Type B pancreatic cell (in vitro differentiated cells): Measurements from ENCODE around the gene KMT2E. TPM values are rescaled to one million over a fixed set of nuclear protein-coding genes. Genes with fewer than 3 reads are reported as not detected.

Source experiments
- DNase-seq: peaks from one replicate; pipeline ENCODE4 v3.0.0; 2021; ENCODE audit warnings: mixed read lengths; ENCODE audit not compliant: unreplicated experiment; ENCODE audit errors: extremely low spot score
- H3K27ac Mint-ChIP-seq: 2 replicates; pipeline ENCODE4 v1.8.0; 2021; ENCODE audit warnings: mild to moderate bottlenecking, mixed read lengths
- H3K27me3 Mint-ChIP-seq: 2 replicates; pipeline ENCODE4 v1.8.0; 2021; ENCODE audit warnings: mixed read lengths
- H3K36me3 Mint-ChIP-seq: 2 replicates; pipeline ENCODE4 v1.8.0; 2021; ENCODE audit warnings: mixed read lengths
- H3K4me1 Mint-ChIP-seq: one replicate; pipeline ENCODE4 v1.8.0; 2021; ENCODE audit warnings: mixed read lengths; ENCODE audit not compliant: unreplicated experiment
- H3K4me3 Mint-ChIP-seq: 2 replicates; pipeline ENCODE4 v1.8.0; 2021; ENCODE audit warnings: mild to moderate bottlenecking, mixed read lengths
- H3K9me3 Mint-ChIP-seq: 2 replicates; pipeline ENCODE4 v1.8.0; 2021; ENCODE audit warnings: mixed read lengths
- total RNA-seq: library from RNA; stranded (reverse); gene quantifications from 2 replicates; pipeline ENCODE4 v1.2.1, GENCODE V29; 2021; ENCODE audit warnings: low replicate concordance
- TF ChIP-seq, protein P1 (sequence below): fragments of 200-600 bp; sonication (generic); conservative IDR thresholded peaks from 2 replicates; pipeline ENCODE4 v1.5.0; 2021; ENCODE audit warnings: antibody characterized with exemption, mild to moderate bottlenecking

Gene KMT2E
- total RNA-seq, 1 donor from 2014 or later, result 75.6 TPM

DNA sequence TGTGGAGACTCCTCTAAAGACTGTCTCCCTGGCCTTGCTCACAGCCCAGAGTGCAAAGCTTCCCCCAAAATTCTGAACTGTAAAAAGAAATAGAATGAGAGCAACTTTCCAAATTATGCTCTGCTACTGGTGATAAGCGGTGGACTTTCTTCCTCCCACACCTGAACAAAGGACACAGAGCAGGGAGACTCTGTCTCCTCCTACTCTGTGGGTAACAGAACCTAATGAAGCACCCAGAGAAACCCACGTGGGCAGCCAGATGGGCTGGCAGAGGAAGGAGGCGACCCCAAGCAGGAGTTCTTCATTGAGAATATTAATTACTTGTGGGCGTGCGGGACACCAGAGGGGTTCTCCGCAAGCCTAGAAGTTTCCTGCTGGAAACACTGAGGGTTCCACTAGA lies 139.5 kb downstream of the KMT2E start:
- H3K4me1 Mint-ChIP-seq, result no peaks in the 10 kb centered on the region
- no peak for DNase-seq
- peaks cover 15% of the 10 kb centered on the region for H3K36me3 Mint-ChIP-seq
- TF ChIP-seq, protein P1, sequence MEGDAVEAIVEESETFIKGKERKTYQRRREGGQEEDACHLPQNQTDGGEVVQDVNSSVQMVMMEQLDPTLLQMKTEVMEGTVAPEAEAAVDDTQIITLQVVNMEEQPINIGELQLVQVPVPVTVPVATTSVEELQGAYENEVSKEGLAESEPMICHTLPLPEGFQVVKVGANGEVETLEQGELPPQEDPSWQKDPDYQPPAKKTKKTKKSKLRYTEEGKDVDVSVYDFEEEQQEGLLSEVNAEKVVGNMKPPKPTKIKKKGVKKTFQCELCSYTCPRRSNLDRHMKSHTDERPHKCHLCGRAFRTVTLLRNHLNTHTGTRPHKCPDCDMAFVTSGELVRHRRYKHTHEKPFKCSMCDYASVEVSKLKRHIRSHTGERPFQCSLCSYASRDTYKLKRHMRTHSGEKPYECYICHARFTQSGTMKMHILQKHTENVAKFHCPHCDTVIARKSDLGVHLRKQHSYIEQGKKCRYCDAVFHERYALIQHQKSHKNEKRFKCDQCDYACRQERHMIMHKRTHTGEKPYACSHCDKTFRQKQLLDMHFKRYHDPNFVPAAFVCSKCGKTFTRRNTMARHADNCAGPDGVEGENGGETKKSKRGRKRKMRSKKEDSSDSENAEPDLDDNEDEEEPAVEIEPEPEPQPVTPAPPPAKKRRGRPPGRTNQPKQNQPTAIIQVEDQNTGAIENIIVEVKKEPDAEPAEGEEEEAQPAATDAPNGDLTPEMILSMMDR, result no peak
- no peaks in the 10 kb centered on the region for H3K9me3 Mint-ChIP-seq
- H3K27me3 Mint-ChIP-seq, result no peaks in the 10 kb centered on the region
- no peak overlapping the region for H3K4me3 Mint-ChIP-seq
- no peak overlapping the region for H3K27ac Mint-ChIP-seq

DNA sequence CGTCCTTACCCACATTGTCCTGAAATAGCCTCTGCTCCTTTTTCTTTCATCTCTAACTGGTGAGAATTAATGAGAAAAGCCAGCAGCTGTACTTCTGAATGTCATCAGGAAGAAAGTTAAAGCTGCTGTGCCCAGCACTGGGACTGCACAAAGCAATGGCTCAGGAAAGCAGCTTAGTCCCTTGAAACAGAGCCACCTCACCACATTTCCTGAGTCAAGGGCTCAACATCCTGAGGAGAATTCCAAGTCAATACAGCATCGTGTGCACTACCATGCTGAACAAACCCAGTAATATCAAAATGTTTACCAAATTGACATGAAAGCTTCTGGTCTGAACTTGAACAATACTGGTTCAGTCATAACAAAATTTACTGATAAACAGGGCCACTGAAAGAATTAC lies 140.1 kb downstream of the KMT2E start:
- Mint-ChIP-seq H3K4me3 (no peak overlapping the region), H3K36me3 (peaks cover 15% of the 10 kb centered on the region), H3K27me3 (no peaks in the 10 kb centered on the region), H3K4me1 (no peaks in the 10 kb centered on the region), H3K27ac (no peak overlapping the region), H3K9me3 (no peaks in the 10 kb centered on the region)
- DNase-seq, result no peak
- TF ChIP-seq, protein P1, result no peak

- H3K9me3 Mint-ChIP-seq, result no peaks in the 10 kb centered on the region
- no peaks in the 10 kb centered on the region for H3K27me3 Mint-ChIP-seq
- no peak overlapping the region for H3K4me3 Mint-ChIP-seq
- H3K27ac Mint-ChIP-seq, result no peak overlapping the region
- no peak for DNase-seq
- TF ChIP-seq, protein P1, result no peak
- H3K36me3 Mint-ChIP-seq, result peaks cover 10% of the 10 kb centered on the region
- no peaks in the 10 kb centered on the region for H3K4me1 Mint-ChIP-seq
Measured at GRCh38 chr7:105156731-105157130, 142.7 kb downstream of the KMT2E start.

DNA sequence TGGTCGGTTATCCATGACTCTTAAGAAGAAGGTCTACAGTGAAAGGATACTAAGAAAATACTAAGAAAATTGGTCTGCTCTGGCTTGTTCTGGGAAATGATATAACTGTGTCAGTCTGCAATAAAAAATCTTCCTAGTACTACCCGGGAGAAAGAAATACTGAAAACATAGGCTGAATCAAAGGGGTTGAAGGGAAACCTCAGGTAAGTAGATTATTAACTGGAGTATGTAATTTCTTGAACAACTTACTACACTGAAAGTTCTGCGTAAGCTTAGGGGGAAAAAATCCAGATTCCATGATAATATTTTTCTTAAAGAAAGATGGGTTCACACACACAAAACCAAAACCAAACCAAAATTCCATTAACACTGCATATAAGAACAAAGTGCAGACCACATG lies 143.3 kb downstream of the KMT2E start:
- Mint-ChIP-seq H3K4me3 (no peak overlapping the region), H3K27ac (no peak overlapping the region), H3K36me3 (peaks cover 10% of the 10 kb centered on the region), H3K27me3 (no peaks in the 10 kb centered on the region), H3K9me3 (no peaks in the 10 kb centered on the region), H3K4me1 (no peaks in the 10 kb centered on the region)
- no peak for DNase-seq
- TF ChIP-seq, protein P1, result no peak

DNA sequence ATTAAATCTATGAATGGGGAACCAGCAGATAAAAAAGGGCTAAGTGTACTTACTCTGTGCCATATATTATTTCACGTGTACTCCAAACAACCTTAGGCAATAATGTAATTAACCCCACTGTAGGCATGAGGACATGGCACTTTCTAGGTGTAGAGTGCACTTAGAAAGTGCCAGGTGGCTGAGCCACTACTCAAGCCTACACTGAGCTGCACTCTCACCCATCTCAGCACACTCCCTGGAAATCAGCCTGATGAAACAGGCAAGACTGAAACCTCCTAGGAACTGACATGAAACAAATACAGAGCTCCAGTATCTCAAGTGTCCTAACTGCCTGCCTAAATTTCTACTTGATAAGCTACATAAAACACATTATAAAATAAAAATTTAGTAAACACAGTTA lies 147.4 kb downstream of the KMT2E start:
- TF ChIP-seq, protein P1, result no peak
- Mint-ChIP-seq H3K36me3 (peaks cover 36% of the 10 kb centered on the region), H3K4me1 (no peaks in the 10 kb centered on the region), H3K27me3 (no peaks in the 10 kb centered on the region), H3K27ac (no peak overlapping the region), H3K4me3 (no peak overlapping the region), H3K9me3 (peaks cover 4% of the 10 kb centered on the region)
- no peak for DNase-seq
